Activated T-helper 1 cell treated with anti-CD3 and anti-CD28 coated beads, Interleukin-12 subunit alpha, Interleukin-12 subunit beta, Interleukin-2, Interleukin-4 antibody, amounts not matched to agents 30 ng/mL and 10 ng/mL and 1 ng/mL, durations not matched to agents 14 hours and 24 hours and 36 hours (primary cell): Measurements from ENCODE around the gene TM6SF1. TPM values are rescaled to one million over a fixed set of nuclear protein-coding genes. Genes with fewer than 3 reads are reported as not detected.
"Not testable (repeated sequence)": the region's sequence is repeated elsewhere in the genome, so short reads cannot be mapped to it uniquely, and the experiment has no call there.

Experiments
- DNase-seq: peaks from one replicate; pipeline ENCODE4 v3.0.0; 2021; ENCODE audit warnings: low spot score
- H3K27ac Mint-ChIP-seq: one replicate; pipeline ENCODE4 v1.8.0; 2021; ENCODE audit warnings: mild to moderate bottlenecking, mixed read lengths
- H3K27me3 Mint-ChIP-seq: one replicate; pipeline ENCODE4 v1.8.0; 2022; ENCODE audit warnings: mild to moderate bottlenecking, moderate library complexity, mixed read lengths; ENCODE audit not compliant: insufficient read depth
- H3K36me3 Mint-ChIP-seq: one replicate; pipeline ENCODE4 v1.8.0; 2021; ENCODE audit warnings: low read depth, mixed read lengths
- H3K4me1 Mint-ChIP-seq: one replicate; pipeline ENCODE4 v1.8.0; 2021; ENCODE audit warnings: low read depth, mixed read lengths
- H3K4me3 Mint-ChIP-seq: one replicate; pipeline ENCODE4 v1.8.0; 2021; ENCODE audit warnings: mild to moderate bottlenecking, moderate library complexity, mixed read lengths
- H3K9me3 Mint-ChIP-seq: one replicate; pipeline ENCODE4 v1.8.0; 2021; ENCODE audit warnings: mixed read lengths
- intact Hi-C: fragments of 100-400 bp; cut with micrococcal nuclease; formaldehyde crosslinking; loops from one replicate; pipeline ENCODE4 v1.15.1; 2024
- total RNA-seq: library from RNA; stranded (reverse); gene quantifications from 2 replicates; pipeline ENCODE4 v1.2.3, GENCODE V29; 2022

Gene TM6SF1
- total RNA-seq, 1 donor from 2014 or later: 4.5 TPM

- Mint-ChIP-seq H3K4me1 (peaks cover 32% of the 10 kb centered on the region), H3K9me3 (peaks cover 22% of the 10 kb centered on the region), H3K36me3 (peaks cover 16% of the 10 kb centered on the region)
- DNase-seq, H3K4me3 Mint-ChIP-seq, H3K27me3 Mint-ChIP-seq, H3K27ac Mint-ChIP-seq: not testable (repeated sequence)
- intact Hi-C loops: loop anchor here (5.0 to 10.0 kb wide), 4 partner anchors 237 to 804 kb away; partner anchors contain the start of genes EFL1, RPS17 and SAXO2
These were observed 38.2 kb upstream of the TM6SF1 start for GRCh38 chr15:83069211-83069642.

- Mint-ChIP-seq H3K4me3 (no peak overlapping the region), H3K36me3 (no peaks in the 10 kb centered on the region)
- intact Hi-C loops: no loop called here
These were observed 29.8 kb upstream of the TM6SF1 start for GRCh38 chr15:83077491-83078230.

GRCh38 chr15:83078712-83079111 is 28.7 kb upstream of the TM6SF1 start:
- Mint-ChIP-seq H3K4me3 (no peak overlapping the region), H3K27ac (no peak overlapping the region), H3K27me3 (peaks cover 38% of the 10 kb centered on the region), H3K36me3 (no peaks in the 10 kb centered on the region), H3K4me1 (peaks cover 9% of the 10 kb centered on the region), H3K9me3 (peaks cover 11% of the 10 kb centered on the region)
- intact Hi-C loops: no loop called here
- DNase-seq: no peak

More at GRCh38 chr15:83077491-83078230, 29.8 kb upstream of the TM6SF1 start:
- H3K27ac Mint-ChIP-seq: no peak overlapping the region
- peaks cover 17% of the 10 kb centered on the region for H3K9me3 Mint-ChIP-seq
- no peak for DNase-seq
- H3K4me1 Mint-ChIP-seq: peaks cover 9% of the 10 kb centered on the region
- peaks cover 34% of the 10 kb centered on the region for H3K27me3 Mint-ChIP-seq

- Mint-ChIP-seq H3K27ac (no peak overlapping the region), H3K4me3 (no peak overlapping the region), H3K36me3 (no peaks in the 10 kb centered on the region), H3K27me3 (peaks cover 41% of the 10 kb centered on the region), H3K9me3 (no peaks in the 10 kb centered on the region), H3K4me1 (peaks cover 9% of the 10 kb centered on the region)
- intact Hi-C loops: no loop called here
- DNase-seq: no peak
These were observed 26.0 kb upstream of the TM6SF1 start for GRCh38 chr15:83081256-83082014.

GRCh38 chr15:83082730-83083386 is 24.6 kb upstream of the TM6SF1 start:
- H3K27me3 Mint-ChIP-seq: peaks cover 45% of the 10 kb centered on the region
- DNase-seq: no peak
- no peak overlapping the region for H3K4me3 Mint-ChIP-seq
- H3K27ac Mint-ChIP-seq: no peak overlapping the region
- H3K36me3 Mint-ChIP-seq: no peaks in the 10 kb centered on the region
- intact Hi-C loops: no loop called here
- peaks cover 9% of the 10 kb centered on the region for H3K4me1 Mint-ChIP-seq
- no peaks in the 10 kb centered on the region for H3K9me3 Mint-ChIP-seq

- intact Hi-C loops, H3K4me1 Mint-ChIP-seq, H3K36me3 Mint-ChIP-seq, H3K27ac Mint-ChIP-seq, H3K4me3 Mint-ChIP-seq, DNase-seq, H3K9me3 Mint-ChIP-seq: not testable (repeated sequence)
- peaks cover 37% of the 10 kb centered on the region for H3K27me3 Mint-ChIP-seq
These were observed 22.0 kb upstream of the TM6SF1 start for GRCh38 chr15:83085461-83085860.

GRCh38 chr15:83085864-83086552 is 21.4 kb upstream of the TM6SF1 start:
- H3K27me3 Mint-ChIP-seq: peaks cover 35% of the 10 kb centered on the region
- H3K4me3 Mint-ChIP-seq, H3K36me3 Mint-ChIP-seq, H3K4me1 Mint-ChIP-seq, intact Hi-C loops, DNase-seq, H3K27ac Mint-ChIP-seq, H3K9me3 Mint-ChIP-seq: not testable (repeated sequence)

- Mint-ChIP-seq H3K4me1 (peaks cover 6% of the 10 kb centered on the region), H3K4me3 (no peak overlapping the region), H3K27ac (no peak overlapping the region), H3K9me3 (no peaks in the 10 kb centered on the region), H3K27me3 (peaks cover 28% of the 10 kb centered on the region), H3K36me3 (no peaks in the 10 kb centered on the region)
- DNase-seq: no peak
- intact Hi-C loops: no loop called here
These were observed 19.9 kb upstream of the TM6SF1 start for GRCh38 chr15:83087576-83087975.

- Mint-ChIP-seq H3K27ac (no peak overlapping the region), H3K27me3 (peaks cover 22% of the 10 kb centered on the region), H3K36me3 (no peaks in the 10 kb centered on the region), H3K9me3 (no peaks in the 10 kb centered on the region), H3K4me1 (peaks cover 7% of the 10 kb centered on the region), H3K4me3 (no peak overlapping the region)
- intact Hi-C loops: no loop called here
- no peak for DNase-seq
These were observed 18.6 kb upstream of the TM6SF1 start for GRCh38 chr15:83088876-83089275.

GRCh38 chr15:83090465-83090864 is 17.0 kb upstream of the TM6SF1 start:
- no peak for DNase-seq
- intact Hi-C loops: no loop called here
- Mint-ChIP-seq H3K27me3 (peaks cover 19% of the 10 kb centered on the region), H3K9me3 (no peaks in the 10 kb centered on the region), H3K36me3 (no peaks in the 10 kb centered on the region), H3K27ac (no peak overlapping the region), H3K4me3 (no peak overlapping the region), H3K4me1 (peaks cover 7% of the 10 kb centered on the region)

- H3K9me3 Mint-ChIP-seq, DNase-seq, intact Hi-C loops, H3K4me1 Mint-ChIP-seq, H3K4me3 Mint-ChIP-seq, H3K36me3 Mint-ChIP-seq: not testable (repeated sequence)
- Mint-ChIP-seq H3K27ac (peak overlapping the region; percentile 51), H3K27me3 (peaks cover 17% of the 10 kb centered on the region)
These were observed 15.5 kb upstream of the TM6SF1 start for GRCh38 chr15:83091965-83092308.

- H3K4me1 Mint-ChIP-seq: peaks cover 7% of the 10 kb centered on the region
- intact Hi-C loops: no loop called here
- H3K27ac Mint-ChIP-seq: peak overlapping the region; percentile 51
- peaks cover 18% of the 10 kb centered on the region for H3K27me3 Mint-ChIP-seq
- H3K9me3 Mint-ChIP-seq: peaks cover 7% of the 10 kb centered on the region
- H3K4me3 Mint-ChIP-seq: no peak overlapping the region
- no peak for DNase-seq
- no peaks in the 10 kb centered on the region for H3K36me3 Mint-ChIP-seq
These were observed 15.0 kb upstream of the TM6SF1 start for GRCh38 chr15:83092309-83092976.
